HG02642 (cell line): ENCODE measurements around the gene ATP11C.
A peak's percentile ranks its signal among the peaks of the same experiment; 100 is the strongest.
"Not testable (repeated sequence)": the region's sequence is repeated elsewhere in the genome, so short reads cannot be mapped to it uniquely, and the experiment has no call there.

Experiments used
- ATAC-seq: cut with Tn5 transposase; IDR thresholded peaks from one replicate; pipeline ENCODE4 v1.9.1; 2021; ENCODE audit warnings: mild to moderate bottlenecking; ENCODE audit not compliant: unreplicated experiment, poor library complexity

Gene ATP11C

DNA sequence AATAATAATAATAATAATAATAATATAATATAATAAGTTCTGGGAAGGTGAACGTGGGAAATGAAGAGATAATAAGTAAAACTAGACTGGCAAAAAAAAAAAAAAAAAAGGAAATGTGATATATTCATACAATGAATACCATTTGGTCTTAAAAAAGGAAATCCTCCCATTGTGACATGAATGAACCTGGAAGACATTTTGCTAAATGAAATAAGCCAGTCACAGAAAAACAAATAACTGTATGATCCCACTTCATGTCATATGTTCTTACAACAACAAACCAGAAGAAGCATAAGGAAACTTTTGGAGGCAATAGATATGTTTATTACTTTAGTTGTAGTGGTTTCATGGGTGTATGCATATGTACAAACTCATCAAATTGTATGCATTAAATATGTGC is 63.1 kb downstream of the ATP11C start:
- ATAC-seq, result no peak

DNA sequence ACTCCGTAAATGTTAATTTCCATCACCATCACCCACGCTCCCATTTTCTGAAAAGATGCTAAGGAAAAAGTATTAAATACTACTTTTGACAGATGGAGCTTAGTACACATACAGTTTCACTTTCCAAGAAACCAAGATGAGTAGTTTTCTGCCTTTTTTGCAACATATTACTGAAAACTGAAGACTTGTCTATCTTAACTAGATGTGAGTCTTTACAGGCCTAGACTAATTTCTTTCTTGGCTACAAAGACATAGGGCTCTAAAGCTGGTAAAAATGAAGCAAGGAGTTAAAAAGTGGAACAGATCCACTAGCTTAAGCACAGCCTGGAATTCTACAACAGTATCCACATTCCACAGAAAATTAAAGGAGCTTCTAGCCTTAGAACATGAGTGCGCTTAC is 68.2 kb downstream of the ATP11C start:
- ATAC-seq, result no peak

DNA sequence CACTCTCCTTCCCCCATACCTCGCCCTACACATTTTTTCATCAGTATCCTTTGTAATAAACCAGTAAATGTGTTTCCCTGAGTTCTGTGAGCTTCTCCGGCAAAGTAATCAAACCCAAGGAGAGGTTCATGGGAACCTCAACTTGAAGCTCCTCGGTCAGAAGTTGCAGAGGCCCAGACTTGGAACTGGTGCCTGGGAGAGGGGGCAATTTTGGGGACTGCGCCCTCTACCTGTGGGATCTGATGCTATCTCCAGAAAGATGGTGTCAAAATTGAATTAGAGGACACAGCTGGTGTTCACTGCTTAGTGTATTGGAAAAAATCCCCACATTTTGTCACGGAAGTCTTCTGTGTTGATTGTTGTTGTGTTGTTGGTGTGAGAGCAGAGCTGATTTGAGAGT is 70.6 kb downstream of the ATP11C start:
- ATAC-seq, result no peak

DNA sequence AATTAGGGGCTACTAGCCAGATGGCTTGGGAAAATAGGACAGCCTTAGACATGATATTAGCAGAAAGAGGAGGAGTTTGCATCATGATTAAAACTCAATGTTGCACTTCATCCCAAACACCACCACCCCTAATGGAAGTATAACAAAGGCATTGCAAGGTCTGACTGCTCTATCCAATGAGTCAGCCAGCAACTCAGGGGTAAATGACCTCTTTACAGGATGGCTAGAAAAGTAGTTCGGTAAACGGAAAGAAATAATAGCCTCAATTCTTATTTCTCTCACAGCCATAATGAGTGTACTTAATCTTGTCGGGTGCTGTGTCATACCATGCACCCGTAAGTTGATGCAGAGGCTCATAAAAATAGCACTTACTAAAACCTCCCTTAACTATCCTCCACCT is 76.0 kb downstream of the ATP11C start:
- ATAC-seq, result not testable (repeated sequence)

DNA sequence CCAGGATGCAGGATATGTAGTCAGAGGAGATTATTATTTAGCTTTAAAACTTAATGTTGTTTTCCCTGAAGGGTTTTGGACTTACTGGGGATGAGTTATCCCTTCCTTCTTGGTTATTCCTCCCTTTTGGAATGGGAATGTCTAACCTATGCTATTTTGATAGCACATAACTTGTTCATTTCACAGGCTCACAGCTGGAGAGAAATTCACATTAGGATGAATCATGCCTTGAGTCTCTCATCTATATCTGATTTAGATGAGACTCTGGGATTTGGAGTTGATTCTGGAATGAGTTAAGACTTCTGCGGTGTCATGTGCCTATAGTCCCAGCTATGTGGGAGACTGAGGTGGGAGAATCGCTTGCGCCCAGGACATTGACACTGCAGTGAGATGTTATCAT is 81.1 kb downstream of the ATP11C start:
- no peak for ATAC-seq

DNA sequence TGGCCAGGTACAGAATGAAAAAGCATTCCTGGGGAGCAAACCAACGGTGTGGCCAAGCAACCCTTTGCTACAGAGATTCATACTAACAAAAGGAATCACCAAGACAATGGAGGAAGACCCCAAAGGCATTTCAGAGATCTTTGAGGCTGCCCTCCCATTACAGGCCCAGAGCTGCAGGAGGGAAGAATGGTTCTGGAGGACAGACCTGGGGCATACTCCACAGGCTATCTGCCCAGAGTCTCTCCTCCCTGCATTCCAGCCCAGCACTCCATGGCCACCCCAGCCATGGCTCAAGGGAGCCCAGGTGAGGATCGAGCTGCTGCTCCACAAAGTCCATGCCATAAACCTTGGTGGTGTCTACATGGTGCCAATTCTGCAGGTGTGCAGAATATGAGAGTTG is 81.9 kb downstream of the ATP11C start:
- no peak for ATAC-seq

DNA sequence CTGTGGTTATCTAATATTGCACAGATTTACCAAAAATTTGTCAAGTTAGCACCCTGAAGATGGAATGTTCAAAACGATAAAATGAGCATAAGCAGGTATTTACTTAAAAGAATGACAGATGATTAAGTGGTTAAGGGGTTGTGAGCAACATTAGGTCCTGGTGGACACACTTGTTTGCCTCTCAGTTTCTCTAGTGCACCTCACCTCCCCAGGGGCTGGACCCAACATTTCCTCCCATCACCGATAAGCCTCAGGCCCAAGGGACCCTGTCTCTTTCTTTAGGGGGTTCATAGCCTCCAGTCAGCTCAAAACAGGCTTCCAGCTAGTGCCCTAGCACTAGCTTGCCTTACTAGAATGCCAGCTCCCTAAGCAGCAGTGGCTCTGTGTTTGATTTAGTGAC is 88.0 kb downstream of the ATP11C start:
- peak; percentile 55 for ATAC-seq

DNA sequence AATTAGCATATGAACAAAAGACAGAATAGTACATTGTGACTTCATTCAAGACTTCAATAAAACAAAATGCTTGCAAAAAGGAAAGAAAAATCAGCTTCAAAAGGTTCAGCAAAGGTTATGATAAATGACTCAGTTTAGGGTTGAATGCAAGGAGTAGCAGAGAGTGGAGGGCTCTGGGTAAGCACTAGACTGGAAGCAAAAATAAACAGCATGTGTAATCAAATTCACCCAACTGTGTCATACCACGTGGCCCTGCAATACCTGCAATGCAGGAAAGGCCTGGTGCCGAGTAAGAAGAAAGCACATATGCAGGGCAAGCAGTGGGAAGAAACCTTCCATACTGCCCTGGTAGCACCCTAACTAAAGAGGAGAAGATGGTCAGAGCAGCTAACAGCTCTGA is 88.7 kb downstream of the ATP11C start:
- peak; percentile 58 for ATAC-seq

DNA sequence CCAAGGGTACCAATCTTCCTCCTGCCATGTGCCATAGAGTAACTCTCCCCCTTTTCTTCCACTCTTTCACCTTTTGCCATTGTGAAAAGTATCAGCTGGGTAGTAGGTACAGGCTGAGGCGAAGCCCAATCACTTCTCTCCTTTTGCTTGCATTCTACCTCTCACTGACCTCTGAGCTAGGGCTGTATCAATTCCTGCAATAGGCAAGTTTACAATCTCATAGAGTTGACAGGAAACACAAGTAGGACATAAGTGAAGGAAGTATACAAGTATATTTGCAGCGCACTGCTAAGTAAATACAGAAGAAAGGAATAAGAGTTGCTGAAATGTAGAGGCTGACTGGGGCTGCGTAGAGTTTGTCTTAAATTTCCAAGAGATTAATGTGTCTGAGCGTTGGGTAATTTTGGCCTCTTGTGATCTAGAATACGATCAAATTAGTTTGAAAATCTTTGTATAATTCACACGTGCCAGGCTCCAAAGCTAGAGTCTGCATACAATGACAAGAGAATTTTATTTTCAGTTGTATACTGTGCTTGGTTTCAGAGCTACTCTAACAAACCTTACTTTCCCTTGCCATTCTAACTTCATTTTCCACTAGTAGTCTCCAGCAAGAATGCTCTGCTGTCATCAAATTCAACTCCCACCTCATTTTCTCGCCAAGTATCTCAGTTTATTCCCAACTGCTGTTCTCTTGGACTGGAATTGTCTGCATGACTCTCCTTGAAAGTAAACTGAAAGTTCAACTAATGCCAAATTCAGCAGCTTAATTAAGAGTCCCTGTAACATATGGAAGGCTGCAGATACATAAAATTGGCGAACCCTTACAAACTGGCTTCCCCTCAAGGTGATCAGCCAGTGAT is 90.3 kb downstream of the ATP11C start:
- ATAC-seq, result no peak

DNA sequence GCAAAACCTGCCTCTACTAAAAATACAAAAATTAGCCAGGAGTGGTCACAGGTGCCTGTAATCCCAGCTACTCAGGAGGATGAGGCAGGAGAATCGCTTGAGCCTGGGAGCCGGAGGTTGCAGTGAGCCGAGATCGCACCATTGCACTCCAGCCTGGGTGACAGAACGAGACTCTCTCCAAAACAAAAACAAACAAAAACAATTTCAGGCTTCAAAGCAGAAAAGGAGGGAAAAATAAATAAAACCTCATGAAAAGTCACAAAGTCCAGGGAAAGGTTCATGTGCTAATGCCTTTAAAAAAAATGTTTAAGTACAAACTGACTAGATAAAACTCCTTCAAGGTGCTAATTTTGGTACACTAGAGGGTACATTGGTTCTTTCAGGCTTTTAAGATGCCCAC is 96.5 kb downstream of the ATP11C start:
- not testable (repeated sequence) for ATAC-seq

DNA sequence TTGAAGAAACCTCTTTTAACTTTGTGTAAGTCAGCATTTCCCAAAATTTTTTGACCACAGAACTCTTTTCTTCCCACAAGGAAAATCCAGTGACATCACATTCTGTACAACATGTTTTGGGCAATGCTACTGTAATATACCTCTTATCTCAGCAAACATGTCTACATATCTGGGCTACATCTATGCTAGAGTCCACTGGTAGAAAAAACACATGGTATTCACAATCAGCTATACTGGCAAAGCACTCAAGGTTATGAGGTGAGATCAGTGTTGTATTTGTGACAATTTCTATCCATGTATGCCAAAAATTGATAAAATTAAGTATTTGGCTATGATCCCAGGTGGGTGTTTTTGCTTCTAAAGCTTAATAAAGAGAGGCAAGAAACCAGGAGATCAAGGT is 98.0 kb downstream of the ATP11C start:
- ATAC-seq, result no peak

DNA sequence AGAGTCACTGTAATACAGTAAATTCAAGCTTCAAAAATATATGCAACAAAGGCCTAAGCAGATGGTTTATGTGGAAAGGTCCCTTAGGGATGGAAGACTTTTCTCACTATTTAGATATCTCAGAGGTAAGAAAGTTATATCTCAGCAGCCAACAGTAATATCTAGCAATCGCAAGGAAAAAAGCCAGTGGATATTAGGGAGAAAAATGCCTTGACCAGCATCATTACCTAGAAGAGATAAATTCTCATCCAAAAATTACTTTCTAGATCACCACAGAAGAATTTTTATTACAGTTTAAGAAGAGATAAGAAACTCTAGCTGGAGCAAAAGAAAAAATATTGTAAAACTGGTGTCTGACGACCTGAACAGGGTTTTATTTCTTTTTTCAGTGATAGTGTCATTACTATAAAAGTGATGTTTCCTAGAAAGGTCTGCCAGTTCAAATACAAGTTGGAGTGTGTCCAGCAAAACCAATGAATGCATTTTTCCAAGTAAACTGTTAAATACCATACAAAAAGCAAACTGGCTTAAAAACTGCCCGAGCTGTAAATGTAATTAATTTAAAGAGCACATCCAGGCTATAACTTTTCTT is 100.0 kb downstream of the ATP11C start:
- no peak for ATAC-seq

DNA sequence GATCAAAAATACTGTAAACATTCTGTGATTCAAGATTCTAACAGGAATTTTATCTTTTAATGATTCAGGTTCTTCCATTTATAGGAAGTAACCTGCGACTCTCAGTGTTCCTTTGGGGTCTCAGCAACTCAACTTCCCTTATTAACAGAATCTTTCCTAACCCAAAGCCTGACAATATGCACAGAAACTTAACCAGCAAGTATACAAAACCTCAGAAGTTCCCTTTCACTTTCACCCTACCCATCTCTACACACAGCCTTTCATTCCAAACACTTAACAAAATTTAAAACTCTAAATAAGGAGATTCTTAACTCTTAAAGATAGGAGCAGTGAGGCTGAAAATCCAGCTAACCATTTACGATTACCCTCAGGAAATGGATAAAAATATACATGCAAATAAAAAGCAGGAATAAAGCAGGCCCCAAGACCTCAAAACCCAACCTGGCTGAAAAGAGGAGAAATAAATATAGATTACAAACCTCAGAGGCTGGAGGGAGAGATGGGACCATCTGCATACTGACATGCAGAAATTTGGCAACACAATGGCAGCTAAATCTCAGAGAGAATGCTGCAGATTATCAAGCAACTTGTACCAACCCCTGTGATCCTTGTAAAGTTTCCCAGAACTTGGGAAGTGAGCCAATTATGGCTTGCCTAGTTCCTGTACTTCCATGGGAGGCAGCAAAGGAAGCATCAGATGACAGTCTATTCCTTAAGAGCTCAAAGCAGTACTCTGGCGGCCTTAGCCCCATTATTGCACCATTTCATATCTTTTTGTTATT is 101.0 kb downstream of the ATP11C start:
- ATAC-seq, result peak; percentile 86

DNA sequence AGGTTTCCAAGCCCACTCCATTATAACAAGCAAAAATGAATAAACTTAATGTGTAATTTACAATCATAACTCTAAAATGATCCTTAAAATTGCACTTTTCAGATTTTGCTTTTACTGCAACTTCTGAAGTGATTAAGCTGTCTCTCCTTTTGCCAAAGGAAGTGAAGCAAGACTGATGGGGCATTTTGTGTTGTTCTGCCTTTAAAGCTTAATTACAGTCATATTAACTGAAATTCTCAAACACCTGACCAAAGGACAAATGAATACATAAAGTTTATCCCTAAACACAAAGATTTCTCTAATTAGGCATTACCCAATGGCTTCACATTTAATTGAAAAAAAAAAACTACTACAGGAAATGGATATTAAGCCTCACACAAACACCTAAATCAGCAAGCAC is 101.8 kb downstream of the ATP11C start:
- no peak for ATAC-seq

DNA sequence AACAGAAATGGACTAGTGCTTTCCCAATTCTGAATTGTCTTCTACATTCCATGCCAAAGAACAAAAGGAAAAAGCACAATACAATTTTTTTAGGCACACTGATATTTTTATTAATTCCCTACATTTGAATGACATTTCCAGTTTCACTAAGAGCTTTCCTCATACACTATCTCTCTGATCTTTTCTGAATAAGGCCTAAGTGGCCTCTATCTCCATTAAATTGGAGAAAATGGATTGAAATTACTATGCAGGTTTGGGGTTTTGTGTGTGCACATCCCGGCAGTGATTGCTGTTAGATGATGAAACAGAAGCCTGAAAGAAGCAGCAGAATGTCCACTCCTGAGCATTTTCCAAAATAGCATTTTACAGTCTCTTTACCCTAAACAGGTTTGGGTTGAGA is 104.0 kb downstream of the ATP11C start:
- ATAC-seq, result no peak

DNA sequence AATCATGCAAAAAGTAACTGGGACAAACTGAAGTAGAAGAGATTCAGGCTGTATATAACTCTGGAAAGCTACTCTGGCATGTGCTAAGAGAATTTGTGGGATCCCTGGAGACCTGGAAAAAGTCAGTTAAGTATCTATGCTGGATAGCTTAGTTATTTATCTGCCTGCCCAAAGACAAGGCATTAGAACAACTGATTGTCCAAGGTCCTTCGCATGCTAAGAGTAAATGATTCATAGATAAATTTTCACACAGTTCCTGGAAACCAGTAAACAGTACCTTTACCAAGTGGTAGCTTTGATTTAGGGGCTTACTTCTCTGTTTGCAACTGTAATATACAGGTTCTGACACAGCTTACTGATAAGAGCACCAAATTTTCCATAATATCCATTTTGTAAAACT is 104.8 kb downstream of the ATP11C start:
- ATAC-seq, result no peak

DNA sequence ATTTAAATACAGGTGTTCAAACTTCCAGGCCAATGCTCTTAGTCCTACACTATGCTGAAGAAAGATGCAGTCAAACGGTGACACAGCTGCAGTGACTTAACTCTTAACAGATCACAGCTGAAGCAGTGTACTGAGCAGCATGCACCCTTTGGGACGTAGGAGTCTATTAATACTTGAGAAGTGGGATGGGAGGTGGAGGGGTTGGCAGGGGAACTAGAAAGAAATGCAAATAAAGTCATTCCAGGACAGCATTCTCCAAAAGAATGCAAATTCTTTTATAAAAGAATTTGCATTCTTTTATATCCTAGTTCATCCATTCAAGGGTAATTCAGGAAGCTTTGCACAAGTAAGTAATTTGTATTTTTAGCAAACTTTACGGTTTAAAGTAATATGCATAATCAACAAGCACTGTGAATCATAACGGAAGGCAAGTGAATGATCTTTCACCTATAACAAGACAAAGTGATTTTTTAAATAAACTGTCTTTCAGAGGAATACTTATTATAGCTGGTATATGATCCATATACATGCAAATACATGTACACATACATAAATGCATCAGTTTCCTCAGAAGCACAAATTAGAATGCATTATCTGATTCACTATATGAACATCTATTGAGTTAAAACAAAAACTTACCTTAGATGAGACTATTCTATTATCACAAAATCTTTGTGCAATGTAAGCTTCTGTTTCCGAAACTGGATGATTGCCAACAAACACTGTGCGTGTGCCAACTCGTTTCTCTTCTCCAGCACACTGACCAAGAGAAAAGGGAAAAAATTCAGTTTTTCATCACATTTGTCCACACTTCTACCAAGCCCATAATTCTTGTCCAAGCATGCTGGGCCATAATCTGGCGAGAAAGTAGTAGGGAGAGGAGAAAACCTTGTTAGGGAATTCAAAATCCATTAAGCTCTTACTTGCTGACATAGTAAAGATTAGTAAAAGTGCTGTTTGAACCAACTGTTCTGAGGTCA is 106.5 kb downstream of the ATP11C start:
- no peak for ATAC-seq

DNA sequence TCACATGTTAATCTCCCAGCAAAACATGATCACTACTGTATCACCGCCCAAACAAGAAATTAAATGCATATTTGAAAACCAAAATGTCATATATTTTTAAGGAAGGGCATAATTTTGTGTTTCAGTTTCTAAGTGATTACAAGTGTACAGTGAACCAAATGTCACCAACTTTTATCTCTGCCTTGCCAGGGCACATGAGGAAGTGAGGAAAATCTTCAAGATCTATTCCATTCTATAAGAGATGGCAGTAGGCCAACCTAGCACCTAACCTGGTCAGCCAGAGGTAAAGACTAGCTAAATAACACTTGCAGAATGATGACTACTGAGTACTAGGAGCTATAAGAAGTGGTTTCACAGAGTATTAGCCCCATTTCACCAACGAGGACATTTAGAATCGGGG is 107.2 kb downstream of the ATP11C start:
- no peak for ATAC-seq

DNA sequence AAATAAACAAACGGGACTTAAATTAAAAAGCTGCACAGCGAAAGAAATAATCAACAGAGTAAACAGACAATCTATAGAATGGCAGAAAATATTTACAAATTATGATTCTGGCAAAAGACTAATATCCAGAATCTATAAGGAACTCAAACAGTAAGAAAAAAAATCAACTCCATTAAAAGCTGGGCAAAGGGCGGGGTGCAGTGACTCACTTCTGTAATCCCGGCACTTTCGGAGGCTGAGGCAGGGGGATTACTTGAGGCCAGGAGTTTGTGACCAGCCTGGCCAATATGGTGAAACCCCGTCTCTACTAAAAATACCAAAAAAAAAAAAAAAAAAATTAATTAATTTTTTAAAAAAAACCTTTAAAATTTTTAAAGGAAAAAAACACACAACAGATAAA is 109.0 kb downstream of the ATP11C start:
- no peak for ATAC-seq

DNA sequence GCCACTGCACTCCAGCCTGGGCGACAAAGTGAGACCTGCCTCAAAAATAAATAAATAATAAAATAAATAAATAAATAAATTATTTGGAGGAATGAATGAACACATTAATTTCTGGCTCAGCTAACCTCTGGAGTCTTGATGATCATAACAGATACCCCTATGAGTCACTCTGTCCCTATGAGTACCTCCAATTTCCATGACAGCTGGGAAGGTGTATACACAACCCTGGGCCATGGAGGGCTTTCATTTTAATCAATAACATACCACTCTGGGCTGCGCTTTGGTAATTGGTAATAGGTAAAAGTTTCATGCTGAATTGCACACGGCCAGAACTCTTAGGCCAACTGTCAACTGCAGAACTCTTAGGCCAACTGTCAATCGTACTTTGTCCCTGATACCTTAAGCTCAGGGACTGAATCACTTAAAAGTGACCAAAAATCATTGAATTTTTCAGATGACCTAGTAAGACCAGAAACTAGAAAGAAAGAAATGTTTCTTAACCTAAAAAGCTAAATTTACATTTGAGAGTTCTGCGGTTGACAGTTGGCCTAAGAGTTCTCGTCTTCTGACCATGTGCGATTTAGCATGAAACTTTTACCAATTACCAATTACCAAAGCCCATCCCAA is 112.4 kb downstream of the ATP11C start:
- no peak for ATAC-seq
